GM18858 (cell line): ENCODE measurements around the gene WNT9B.

Experiments
- ATAC-seq: cut with Tn5 transposase; IDR thresholded peaks from one replicate; pipeline ENCODE4 v1.9.1; 2021; ENCODE audit not compliant: unreplicated experiment

WNT9B gene

GRCh38 chr17:46851029-46851741 lies at the start of gene WNT9B:
TSS of gene WNT9B (plus strand) at chr17:46851583. CDS start at chr17:46851639, 56 bp downstream.
- ATAC-seq, result no peak

GRCh38 chr17:46802800-46803199 lies 48.6 kb upstream of the WNT9B start:
- ATAC-seq, result no peak

- no peak for ATAC-seq
Measured at GRCh38 chr17:46803544-46803943, 47.8 kb upstream of the WNT9B start.

- ATAC-seq, result no peak
Measured at GRCh38 chr17:46805771-46806170, 45.6 kb upstream of the WNT9B start.

- ATAC-seq, result no peak
Measured at GRCh38 chr17:46809110-46809571, 42.2 kb upstream of the WNT9B start.

GRCh38 chr17:46810837-46811236 lies 40.5 kb upstream of the WNT9B start:
- ATAC-seq, result no peak

GRCh38 chr17:46811978-46812583 lies 39.3 kb upstream of the WNT9B start:
- ATAC-seq, result no peak

- ATAC-seq, result no peak
Measured at GRCh38 chr17:46812624-46813318, 38.6 kb upstream of the WNT9B start.

GRCh38 chr17:46813920-46814319 lies 37.5 kb upstream of the WNT9B start:
- ATAC-seq, result no peak

- ATAC-seq, result no peak
Measured at GRCh38 chr17:46814446-46814845, 36.9 kb upstream of the WNT9B start.

- no peak for ATAC-seq
Measured at GRCh38 chr17:46815474-46816353, 35.7 kb upstream of the WNT9B start.

- ATAC-seq, result no peak
Measured at GRCh38 chr17:46817151-46817900, 34.1 kb upstream of the WNT9B start.

- ATAC-seq, result no peak
Measured at GRCh38 chr17:46817901-46818209, 33.5 kb upstream of the WNT9B start.

- no peak for ATAC-seq
Measured at GRCh38 chr17:46818316-46818928, 33.0 kb upstream of the WNT9B start, which contains the start of gene WNT3. TSS of gene WNT3 (minus strand) at chr17:46818692. CDS start at chr17:46818597, 95 bp downstream.

- ATAC-seq, result no peak
Measured at GRCh38 chr17:46818929-46819859, 32.2 kb upstream of the WNT9B start.

GRCh38 chr17:46819906-46820351 lies 31.5 kb upstream of the WNT9B start:
- no peak for ATAC-seq

GRCh38 chr17:46820592-46821450 lies 30.6 kb upstream of the WNT9B start:
- ATAC-seq, result no peak
